Retina (tissue), 1 donor: Measurements from ENCODE around the gene CRYAA.
A peak's percentile ranks its signal among the peaks of the same experiment; 100 is the strongest.

ENCODE experiments used
- DNase-seq: peaks from one replicate; pipeline ENCODE4 v3.0.0-alpha.2; 2016

The CRYAA gene

DNA sequence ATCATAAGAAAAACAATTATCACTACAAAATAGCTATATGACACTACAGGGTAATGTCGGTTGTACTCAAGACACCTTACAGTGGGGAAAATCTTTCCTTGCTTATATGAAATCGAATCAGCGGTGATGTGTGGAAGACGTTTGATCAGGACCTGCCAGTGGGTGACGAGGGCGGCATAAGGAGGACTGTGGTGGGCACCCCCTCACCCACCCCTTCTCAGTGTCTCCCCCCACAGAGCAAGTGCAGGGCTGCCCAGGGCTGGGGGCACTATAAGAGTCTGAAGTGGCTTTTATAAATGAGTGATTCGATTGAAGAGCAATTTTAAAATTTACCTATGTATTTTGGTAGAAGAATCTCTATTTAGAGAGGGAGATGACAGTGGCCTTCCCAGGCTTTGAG is 35.8 kb downstream of the CRYAA start:
- no peak for DNase-seq

DNA sequence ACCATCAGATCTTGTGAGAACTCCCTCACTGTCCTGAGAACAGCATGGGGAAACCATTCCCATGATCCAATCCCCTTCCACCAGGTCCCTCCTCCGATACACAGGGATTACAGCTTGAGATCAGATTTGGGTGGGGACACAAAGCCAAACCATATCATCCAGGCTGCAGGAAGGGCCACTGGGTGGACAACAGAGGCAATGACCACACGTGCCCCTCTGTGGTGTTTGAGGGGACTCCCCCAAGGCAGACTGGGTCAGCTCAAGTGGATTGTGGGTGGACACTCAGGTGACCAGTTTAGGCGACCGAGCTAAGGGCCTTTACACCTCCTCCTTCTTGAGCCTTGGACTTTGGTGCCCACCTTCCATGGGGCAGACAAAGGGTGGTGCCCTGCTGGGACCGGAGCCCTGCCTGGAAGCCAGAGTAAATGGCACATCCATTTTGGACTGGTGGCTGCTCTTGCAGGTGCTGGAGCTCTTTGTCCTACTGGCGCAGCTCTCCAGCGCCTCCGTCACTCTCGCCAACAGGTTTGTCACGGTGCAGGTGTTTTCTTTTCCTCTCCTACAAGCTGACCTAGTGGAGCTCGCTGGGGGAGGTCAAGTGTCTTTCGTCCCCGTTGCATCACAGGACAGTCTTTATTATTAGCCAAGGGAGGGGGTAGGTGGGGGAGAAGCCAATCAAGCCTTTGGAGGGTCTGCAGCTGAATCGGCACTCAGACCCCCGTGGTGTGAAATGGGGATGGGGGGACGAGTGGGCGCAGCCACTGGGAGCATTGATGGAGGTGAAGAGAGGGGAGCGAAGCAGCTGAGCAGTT is 37.6 kb downstream of the CRYAA start:
- DNase-seq: no peak

DNA sequence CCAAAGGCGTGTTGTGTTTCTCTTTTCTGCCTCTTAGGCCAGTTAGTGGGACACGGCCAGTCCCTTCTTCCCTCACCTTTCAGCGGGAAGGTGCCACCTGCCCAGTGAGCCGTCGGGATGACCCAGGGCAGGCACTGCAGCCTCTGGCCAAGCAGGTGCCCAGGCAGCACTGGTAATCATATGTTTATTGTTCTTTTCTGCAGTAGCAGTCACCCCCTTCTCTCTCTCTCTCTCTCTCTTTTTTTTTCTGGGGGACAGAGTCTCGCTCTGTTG is 38.2 kb downstream of the CRYAA start:
- DNase-seq: no peak

DNA sequence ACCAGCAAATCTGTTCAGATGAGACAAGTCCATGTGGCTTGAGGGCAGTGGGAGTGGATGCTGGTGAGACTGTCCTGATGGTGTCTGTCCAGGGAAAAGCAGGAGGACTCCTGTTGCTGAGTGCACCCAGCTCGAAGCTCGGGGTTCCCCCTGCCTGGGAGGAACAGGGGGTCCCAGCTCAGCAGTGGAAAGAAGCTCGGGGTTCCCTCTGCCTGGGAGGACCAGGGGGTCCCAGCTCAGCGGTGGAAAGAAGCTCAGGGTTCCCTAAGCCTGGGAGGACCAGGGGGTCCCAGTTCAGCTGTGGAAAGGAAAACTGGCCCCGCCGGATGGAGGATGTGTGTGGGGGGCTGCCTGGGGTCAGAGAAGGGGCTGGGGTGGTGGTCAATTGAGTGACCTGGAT is 39.1 kb downstream of the CRYAA start:
- no peak for DNase-seq

DNA sequence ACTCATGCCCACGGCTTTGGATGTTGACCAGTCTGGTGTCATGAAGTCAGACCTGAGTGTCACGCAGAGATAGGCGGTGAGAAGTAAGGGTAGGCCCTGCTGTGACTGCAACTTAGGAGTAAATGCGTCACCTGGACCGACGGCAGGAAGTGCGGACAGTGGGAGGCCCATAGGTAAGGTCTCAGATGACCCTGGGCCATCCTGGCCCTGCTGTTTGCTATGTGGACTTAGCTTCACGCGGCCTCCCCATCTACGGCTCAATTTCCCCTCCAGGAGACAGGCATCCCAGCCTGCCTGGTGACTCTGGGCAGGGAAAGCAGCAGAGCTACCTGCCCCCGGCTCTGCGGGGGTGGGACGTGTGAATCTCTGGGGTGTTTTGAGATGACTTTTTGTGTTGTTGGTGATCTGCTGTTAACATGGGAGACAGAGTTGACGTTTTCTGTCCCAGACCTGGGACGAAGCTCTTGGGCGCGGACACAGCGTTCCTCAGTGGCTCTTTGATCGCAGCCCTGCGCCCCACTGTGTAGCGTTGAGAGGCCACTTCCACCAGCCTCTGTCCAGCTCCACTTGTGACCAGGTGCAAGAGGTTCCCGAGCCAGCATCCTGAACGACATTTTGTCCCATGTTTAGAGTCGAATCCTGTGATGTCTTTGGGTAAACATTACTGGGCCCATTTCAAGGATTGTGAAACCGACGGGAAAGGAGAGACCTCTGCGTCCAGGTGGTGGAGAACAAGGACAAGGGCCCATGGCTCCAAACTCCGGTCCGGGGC is 39.9 kb downstream of the CRYAA start:
- DNase-seq: no peak

DNA sequence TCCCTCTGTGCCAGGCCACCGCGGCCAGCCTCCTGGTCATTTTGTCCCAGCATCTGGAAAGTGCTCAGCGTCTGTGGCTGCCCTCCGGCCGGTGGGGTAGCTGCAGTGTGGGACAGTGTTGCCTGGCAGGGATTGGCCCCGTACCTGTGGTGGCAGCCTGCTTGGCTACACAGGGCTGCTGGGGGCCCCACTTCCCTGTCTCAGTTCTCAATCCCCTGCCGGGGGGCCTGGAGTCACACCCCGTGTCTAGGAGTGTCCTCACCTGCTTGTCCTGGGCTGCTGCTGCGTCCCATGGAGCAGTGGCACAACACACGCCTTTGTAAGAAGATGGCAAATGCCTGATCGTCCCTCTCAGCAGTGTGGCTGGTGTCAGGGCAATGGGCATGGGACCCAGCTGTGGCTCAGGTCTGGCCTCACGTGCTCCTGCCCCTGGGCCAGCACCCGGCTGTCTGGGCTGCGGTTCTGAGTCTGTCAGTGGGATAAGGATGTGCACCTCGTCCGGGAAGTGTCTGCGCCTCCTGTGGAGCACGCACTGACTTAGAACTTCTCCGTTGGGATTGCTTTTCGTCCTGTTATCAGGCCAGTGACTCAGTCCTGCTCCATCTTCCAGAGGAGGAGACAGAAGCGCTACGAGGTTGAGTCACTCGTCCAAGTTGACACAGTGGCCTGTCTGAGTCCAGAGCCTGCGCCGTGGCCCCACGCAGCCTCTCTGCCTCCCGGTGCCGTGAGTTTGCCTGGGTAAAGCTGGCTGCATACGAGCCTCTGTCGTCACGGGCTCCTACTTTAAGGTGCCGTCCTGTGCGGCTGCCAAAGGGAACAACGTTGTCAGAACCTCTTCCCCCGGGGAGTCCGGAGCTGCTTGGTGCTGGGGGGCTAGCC is 41.0 kb downstream of the CRYAA start:
- DNase-seq: no peak

DNA sequence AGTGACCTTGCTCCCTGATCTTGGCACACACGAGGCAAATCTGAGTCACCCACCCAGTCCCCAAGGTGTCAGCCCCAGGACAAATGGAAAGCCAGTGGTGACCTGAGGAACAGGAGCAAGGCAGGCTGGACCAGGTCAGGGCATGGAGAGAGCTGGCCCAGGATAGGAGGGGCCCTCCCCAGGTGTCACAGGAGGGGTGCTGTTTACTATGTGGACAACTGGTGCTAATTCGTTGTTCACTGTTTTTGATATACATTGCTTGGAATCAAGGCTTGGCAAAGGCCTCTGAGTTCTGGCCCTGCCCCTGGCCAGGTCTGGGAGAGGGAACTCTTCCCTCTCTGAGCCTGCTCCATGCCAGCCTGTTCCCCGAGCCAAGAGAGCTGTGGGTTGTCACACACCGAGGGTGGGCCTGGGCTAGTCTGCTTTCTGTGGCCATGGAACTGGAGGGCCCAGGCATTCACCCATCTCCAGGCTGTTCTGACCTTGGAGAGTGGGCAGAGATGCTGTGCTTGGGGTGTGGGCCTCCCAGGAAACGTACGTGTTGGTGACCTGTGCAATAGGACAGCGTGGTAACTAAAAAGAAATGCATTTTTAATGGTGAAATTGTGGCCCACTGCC is 41.8 kb downstream of the CRYAA start:
- no peak for DNase-seq

DNA sequence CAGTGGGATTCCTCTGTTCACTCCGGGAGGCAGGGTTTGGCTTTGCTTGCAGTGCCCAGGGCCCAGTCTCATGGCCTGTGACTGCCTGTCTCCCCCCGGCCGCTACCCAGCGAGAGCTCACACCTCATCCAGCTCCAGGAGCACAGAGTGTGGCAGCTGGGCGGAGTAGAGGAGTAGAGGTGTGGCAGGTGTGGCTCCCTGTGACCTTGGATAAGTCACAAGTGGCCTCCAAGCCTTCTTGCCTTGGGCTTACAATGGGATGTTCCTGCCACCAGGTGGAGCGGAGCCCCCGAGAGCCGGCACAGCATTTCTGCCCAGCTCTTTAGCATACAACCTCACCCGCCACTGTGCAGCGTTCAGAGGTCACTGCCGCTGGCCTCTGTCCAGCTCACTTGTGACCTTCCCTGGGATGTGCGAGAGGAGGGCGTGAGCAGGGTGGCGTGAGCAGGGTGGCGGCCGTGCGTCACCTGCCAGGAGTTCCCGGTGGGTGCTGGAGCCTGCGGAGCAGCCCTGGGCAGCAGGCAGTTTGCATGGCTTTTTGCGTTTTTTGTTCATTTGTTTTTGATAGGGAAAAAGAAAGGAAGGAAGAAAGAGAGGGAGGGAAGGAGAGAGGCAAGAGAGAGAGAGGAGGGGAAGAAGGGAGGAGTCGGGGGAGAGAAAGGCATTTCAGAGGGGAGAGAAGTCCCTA is 42.4 kb downstream of the CRYAA start:
- DNase-seq: peak; percentile 38

DNA sequence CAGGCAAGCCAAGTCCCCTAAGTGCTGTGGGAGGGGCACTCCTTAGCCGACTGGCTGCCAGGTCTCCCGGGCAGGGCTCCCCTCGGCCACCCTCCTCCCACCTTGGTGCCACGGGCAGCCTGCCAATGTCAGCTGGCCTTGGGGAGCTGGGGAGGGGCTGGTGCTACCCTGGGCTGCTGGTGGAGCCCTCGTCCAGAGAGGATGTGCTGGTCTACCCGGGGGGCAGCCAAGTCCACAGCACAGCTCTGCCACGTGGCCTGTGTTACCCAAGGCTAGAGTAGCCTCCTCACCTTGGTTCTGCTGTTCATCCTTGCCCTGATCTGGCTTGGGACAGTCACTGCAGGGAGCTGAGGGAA is 42.9 kb downstream of the CRYAA start:
- no peak for DNase-seq
